ENCODE data around the gene HTT. TPM values are rescaled to one million over a fixed set of nuclear protein-coding genes. Genes with fewer than 3 reads are reported as not detected.

HTT gene
- polyA plus RNA-seq, 3 donors, result 1.8 to 27.1 (median 3.0) TPM

DNA sequence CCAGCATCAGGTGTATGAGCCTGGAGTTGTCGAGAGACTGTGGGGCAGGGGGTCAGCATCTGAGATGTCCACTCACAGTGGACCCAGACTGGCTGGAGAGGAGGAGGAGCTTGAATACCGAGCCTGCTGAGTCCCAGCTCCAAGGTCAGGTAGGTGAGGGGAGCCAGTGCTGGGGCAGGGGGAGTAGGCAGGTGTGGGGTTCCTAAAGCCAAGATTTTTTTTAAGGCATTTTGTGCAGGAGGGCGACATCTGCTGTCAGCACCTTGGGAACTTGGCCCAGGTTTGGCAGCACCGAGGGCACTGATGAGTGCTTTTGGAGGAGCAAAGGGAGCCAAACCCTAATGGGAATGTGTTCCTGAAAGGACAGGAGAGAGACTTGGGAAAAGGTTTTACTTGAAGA lies 110.2 kb downstream of the HTT start:
- Histone ChIP-seq H3K9ac (ENCODE audit: insufficient read depth, low read length, poor library complexity, severe bottlenecking) (no peak overlapping the region), H3K79me2 (ENCODE audit: insufficient read depth, low read length) (no peaks in the 10 kb centered on the region), H3K27me3 (ENCODE audit: control insufficient read depth in 2 of 2, insufficient read depth in 2 of 2, low read length in 2 of 2) (no peaks in the 10 kb centered on the region), H3K27ac (ENCODE audit: low read depth in 1 of 2, low read length in 2 of 2) (no peak overlapping the region), H3K9me3 (replicated peaks in 1 of 2; ENCODE audit: control insufficient read depth in 1 of 2, insufficient read depth in 1 of 2, low read length in 2 of 2) (no peaks in the 10 kb centered on the region), H3K4me1 (ENCODE audit: control insufficient read depth in 1 of 2, insufficient read depth in 2 of 2, low read length in 2 of 2) (no peaks in the 10 kb centered on the region), H4K20me1 (ENCODE audit: insufficient read depth, low read length) (no peaks in the 10 kb centered on the region), H2AFZ (ENCODE audit: insufficient read depth, low read depth, low read length, poor library complexity, severe bottlenecking) (no peak overlapping the region), H3K4me2 (replicated peaks; ENCODE audit: extremely low read depth, low read length, poor library complexity, severe bottlenecking) (no peak overlapping the region), H3K36me3 (replicated peaks in 1 of 2; ENCODE audit: control insufficient read depth in 1 of 2, insufficient read depth in 2 of 2, low read length in 2 of 2) (peaks cover 91 to 98% of the 10 kb centered on the region in 2 donors), H3K4me3 (replicated peaks in 1 of 3; ENCODE audit: low read depth in 2 of 3, low read length in 3 of 3) (no peak overlapping the region)
- Mint-ChIP-seq H3K9me3 (no peaks in the 10 kb centered on the region), H3K4me1 (no peaks in the 10 kb centered on the region), H3K27ac (peak overlapping the region in 3 of 7 donors; percentile 16 to 80 (median 55)), H3K4me3 (no peak overlapping the region), H3K27me3 (ENCODE audit: low read depth in 3 of 3) (no peaks in the 10 kb centered on the region), H3K36me3 (peaks cover 93 to 97% of the 10 kb centered on the region in 2 donors)
- DNase-seq, result no peak
- TF ChIP-seq, protein P1, sequence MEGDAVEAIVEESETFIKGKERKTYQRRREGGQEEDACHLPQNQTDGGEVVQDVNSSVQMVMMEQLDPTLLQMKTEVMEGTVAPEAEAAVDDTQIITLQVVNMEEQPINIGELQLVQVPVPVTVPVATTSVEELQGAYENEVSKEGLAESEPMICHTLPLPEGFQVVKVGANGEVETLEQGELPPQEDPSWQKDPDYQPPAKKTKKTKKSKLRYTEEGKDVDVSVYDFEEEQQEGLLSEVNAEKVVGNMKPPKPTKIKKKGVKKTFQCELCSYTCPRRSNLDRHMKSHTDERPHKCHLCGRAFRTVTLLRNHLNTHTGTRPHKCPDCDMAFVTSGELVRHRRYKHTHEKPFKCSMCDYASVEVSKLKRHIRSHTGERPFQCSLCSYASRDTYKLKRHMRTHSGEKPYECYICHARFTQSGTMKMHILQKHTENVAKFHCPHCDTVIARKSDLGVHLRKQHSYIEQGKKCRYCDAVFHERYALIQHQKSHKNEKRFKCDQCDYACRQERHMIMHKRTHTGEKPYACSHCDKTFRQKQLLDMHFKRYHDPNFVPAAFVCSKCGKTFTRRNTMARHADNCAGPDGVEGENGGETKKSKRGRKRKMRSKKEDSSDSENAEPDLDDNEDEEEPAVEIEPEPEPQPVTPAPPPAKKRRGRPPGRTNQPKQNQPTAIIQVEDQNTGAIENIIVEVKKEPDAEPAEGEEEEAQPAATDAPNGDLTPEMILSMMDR (IDR thresholded peaks at IDR 0.05), result no peak
- intact Hi-C loops (cut with micrococcal nuclease), result no loop called here
- 97% methylated on average over 4 of the region's 4 CpGs for WGBS (ENCODE audit: insufficient coverage)

DNA sequence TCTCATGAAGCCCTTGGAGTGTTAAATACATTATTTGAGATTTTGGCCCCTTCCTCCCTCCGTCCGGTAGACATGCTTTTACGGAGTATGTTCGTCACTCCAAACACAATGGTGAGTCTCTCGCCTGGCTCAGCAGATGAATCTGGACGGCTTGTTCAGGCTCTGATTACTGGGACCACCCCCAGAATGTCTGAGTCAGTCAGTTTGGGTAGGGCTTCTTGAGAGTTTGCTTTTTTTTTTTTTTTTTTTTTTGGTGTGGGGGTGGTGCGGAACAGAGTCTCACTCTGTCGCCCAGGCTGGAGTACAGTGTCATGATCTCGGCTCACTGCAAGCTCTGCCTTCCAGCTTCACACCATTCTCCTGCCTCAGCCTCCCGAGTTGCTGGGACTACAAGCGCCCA lies 112.1 kb downstream of the HTT start:
- no peak overlapping the region for H3K4me3 Mint-ChIP-seq
- H3K27ac Mint-ChIP-seq, result no peak overlapping the region
- DNase-seq, result no peak
- Histone ChIP-seq H3K9me3 (replicated peaks in 1 of 2; ENCODE audit: control insufficient read depth in 1 of 2, insufficient read depth in 1 of 2, low read length in 2 of 2) (no peaks in the 10 kb centered on the region), H3K4me3 (replicated peaks in 1 of 3; ENCODE audit: low read depth in 2 of 3, low read length in 3 of 3) (no peak overlapping the region), H2AFZ (ENCODE audit: insufficient read depth, low read depth, low read length, poor library complexity, severe bottlenecking) (no peak overlapping the region), H3K9ac (ENCODE audit: insufficient read depth, low read length, poor library complexity, severe bottlenecking) (no peak overlapping the region), H4K20me1 (ENCODE audit: insufficient read depth, low read length) (no peaks in the 10 kb centered on the region), H3K36me3 (replicated peaks in 1 of 2; ENCODE audit: control insufficient read depth in 1 of 2, insufficient read depth in 2 of 2, low read length in 2 of 2) (peaks cover 91 to 100% of the 10 kb centered on the region in 2 donors), H3K27me3 (ENCODE audit: control insufficient read depth in 2 of 2, insufficient read depth in 2 of 2, low read length in 2 of 2) (no peaks in the 10 kb centered on the region), H3K27ac (ENCODE audit: low read depth in 1 of 2, low read length in 2 of 2) (no peak overlapping the region), H3K4me1 (ENCODE audit: control insufficient read depth in 1 of 2, insufficient read depth in 2 of 2, low read length in 2 of 2) (no peaks in the 10 kb centered on the region), H3K4me2 (replicated peaks; ENCODE audit: extremely low read depth, low read length, poor library complexity, severe bottlenecking) (no peak overlapping the region), H3K79me2 (ENCODE audit: insufficient read depth, low read length) (no peaks in the 10 kb centered on the region)
- no peaks in the 10 kb centered on the region for H3K27me3 Mint-ChIP-seq (ENCODE audit: low read depth in 3 of 3)
- H3K36me3 Mint-ChIP-seq, result peaks cover 87 to 95% of the 10 kb centered on the region in 2 donors
- 100% methylated on average over 3 of the region's 11 CpGs for WGBS (ENCODE audit: insufficient coverage)
- no peaks in the 10 kb centered on the region for H3K4me1 Mint-ChIP-seq
- intact Hi-C loops (cut with micrococcal nuclease), result no loop called here
- TF ChIP-seq, protein P1 (IDR thresholded peaks at IDR 0.05), result no peak
- H3K9me3 Mint-ChIP-seq, result no peaks in the 10 kb centered on the region
